IMR-90 (cell line): ENCODE measurements around the gene TAB2. TPM values are rescaled to one million over a fixed set of nuclear protein-coding genes. Genes with fewer than 3 reads are reported as not detected.

ENCODE experiments used
- ATAC-seq: fragments of 200-7000 bp; cut with Tn5 transposase; 2 replicates; pipeline ENCODE4 v1.9.1; 2020; ENCODE audit warnings: low read depth, mild to moderate bottlenecking, moderate library complexity
- BruUV-seq: library from RNA; stranded (reverse); fragments of 400-500 nt; replicated peaks from 2 replicates; lab custom pipeline; 2021; lab: Mats Ljungman, UMichigan
- CTCF ChIA-PET: fragments of 300-600 bp; formaldehyde crosslinking; extraction: SDS; loops from one replicate; lab custom pipeline; 2021; ENCODE audit warnings: antibody characterized with exemption; lab: Yijun Ruan, JAX
- POLR2A ChIA-PET: fragments of 300-600 bp; sonication (Branson Sonifier 250); formaldehyde crosslinking; loops from one replicate; lab custom pipeline; 2022; ENCODE audit warnings: antibody characterized with exemption; ENCODE audit not compliant: unreplicated experiment; lab: Charles Lee
- DNase-seq: peaks from one replicate; pipeline ENCODE4 v3.0.0; 2013
- H2AFZ ChIP-seq: replicated peaks from 2 replicates; pipeline ENCODE3; 2013; ENCODE audit warnings: low read length, mild to moderate bottlenecking; ENCODE audit not compliant: poor library complexity
- H2AK5ac ChIP-seq: 2 replicates; pipeline ENCODE4 v1.6.1; 2013; ENCODE audit warnings: low read depth, low read length, inconsistent platforms
- H2AK9ac ChIP-seq: replicated peaks from 2 replicates; pipeline ENCODE3; 2013; ENCODE audit warnings: mild to moderate bottlenecking, low read depth, low read length, moderate library complexity; ENCODE audit not compliant: poor library complexity
- H2BK120ac ChIP-seq: 2 replicates; pipeline ENCODE4 v1.6.1; 2013; ENCODE audit warnings: low read depth, low read length, inconsistent platforms
- H2BK15ac ChIP-seq: 3 replicates; pipeline ENCODE4 v1.6.1; 2013; ENCODE audit warnings: low read depth, low read length, inconsistent platforms
- H2BK20ac ChIP-seq: 2 replicates; pipeline ENCODE4 v1.6.1; 2013; ENCODE audit warnings: low read depth, mild to moderate bottlenecking, inconsistent platforms, low read length, moderate library complexity
- H2BK5ac ChIP-seq: 2 replicates; pipeline ENCODE4 v1.6.1; 2013; ENCODE audit warnings: mild to moderate bottlenecking, low read depth, low read length, inconsistent platforms; ENCODE audit not compliant: poor library complexity, severe bottlenecking
- H3K14ac ChIP-seq: replicated peaks from 2 replicates; pipeline ENCODE4 v1.6.1; 2013; ENCODE audit warnings: low read depth, low read length, inconsistent platforms
- H3K18ac ChIP-seq: 2 replicates; pipeline ENCODE4 v1.6.1; 2013; ENCODE audit warnings: low read depth, low read length, control low read depth
- H3K23ac ChIP-seq: 2 replicates; pipeline ENCODE4 v1.6.1; 2013; ENCODE audit warnings: low read depth, low read length, inconsistent platforms
- H3K27ac ChIP-seq: 2 replicates; pipeline ENCODE4 v1.5.1; 2013; ENCODE audit warnings: mild to moderate bottlenecking, control low read depth, low read length; ENCODE audit not compliant: insufficient read depth
- H3K27me3 ChIP-seq: 2 replicates; pipeline ENCODE4 v1.6.1; 2013; ENCODE audit warnings: low read length; ENCODE audit not compliant: control insufficient read depth, insufficient read depth
- H3K36me3 ChIP-seq: 2 replicates; pipeline ENCODE4 v1.6.1; 2013; ENCODE audit warnings: low read length, mixed read lengths; ENCODE audit not compliant: control insufficient read depth, insufficient read depth
- H3K4ac ChIP-seq: 2 replicates; pipeline ENCODE4 v1.6.1; 2013; ENCODE audit warnings: low read depth, low read length, inconsistent platforms
- H3K4me1 ChIP-seq: 2 replicates; pipeline ENCODE4 v1.6.1; 2013; ENCODE audit warnings: low read length, mixed read lengths; ENCODE audit not compliant: control insufficient read depth, insufficient read depth
- H3K4me2 ChIP-seq: 2 replicates; pipeline ENCODE4 v1.6.1; 2013; ENCODE audit warnings: low read depth, mild to moderate bottlenecking, control low read depth, low read length, moderate library complexity
- H3K4me3 ChIP-seq: 2 replicates; pipeline ENCODE4 v1.5.1; 2013; ENCODE audit warnings: low read depth, mild to moderate bottlenecking, control low read depth, low read length, moderate library complexity; ENCODE audit not compliant: insufficient read depth
- H3K56ac ChIP-seq: 2 replicates; pipeline ENCODE4 v1.6.1; 2013; ENCODE audit warnings: low read length, inconsistent platforms; ENCODE audit not compliant: insufficient read depth; ENCODE audit errors: extremely low read depth
- H3K79me1 ChIP-seq, 2 experiments: 2 replicates each; pipeline ENCODE4 v1.6.1; 2013; ENCODE audit warnings: low read length in 2 of 2, inconsistent platforms in 1 of 2, low read depth in 1 of 2
- H3K9ac ChIP-seq: 2 replicates; pipeline ENCODE4 v1.6.1; 2013; ENCODE audit warnings: low read depth, low read length, control low read depth
- H3K9me1 ChIP-seq: 2 replicates; pipeline ENCODE4 v1.6.1; 2013; ENCODE audit warnings: low read length, inconsistent platforms; ENCODE audit not compliant: insufficient read depth
- H3K9me3 ChIP-seq: 2 replicates; pipeline ENCODE4 v1.6.1; 2013; ENCODE audit warnings: low read length; ENCODE audit not compliant: control insufficient read depth, insufficient read depth
- H4K20me1 ChIP-seq: 2 replicates; pipeline ENCODE4 v1.6.1; 2013; ENCODE audit warnings: low read length, inconsistent platforms; ENCODE audit not compliant: insufficient read depth
- H4K5ac ChIP-seq: 2 replicates; pipeline ENCODE4 v1.6.1; 2013; ENCODE audit warnings: mild to moderate bottlenecking, low read depth, low read length, control low read depth
- H4K8ac ChIP-seq, 2 experiments: 2 replicates each; pipeline ENCODE4 v1.6.1; 2013; ENCODE audit warnings: low read depth in 2 of 2, low read length in 2 of 2, control low read depth in 1 of 2, inconsistent platforms in 1 of 2
- H4K91ac ChIP-seq: 2 replicates; pipeline ENCODE4 v1.6.1; 2013; ENCODE audit warnings: low read depth, low read length, inconsistent platforms; ENCODE audit not compliant: insufficient read depth
- BHLHE40 ChIP-seq: fragments of 150-350 bp; IDR thresholded peaks from 2 replicates; pipeline ENCODE4 v1.6.1; 2016; ENCODE audit warnings: mild to moderate bottlenecking, low read depth, low read length
- CEBPB ChIP-seq: IDR thresholded peaks from 2 replicates; pipeline ENCODE4 v1.6.1; 2012; ENCODE audit warnings: low read depth, low read length, improper control_type of control experiment
- CHD1 ChIP-seq: IDR thresholded peaks from 2 replicates; pipeline ENCODE4 v1.6.1; 2012; ENCODE audit warnings: low read depth, low read length, improper control_type of control experiment
- CTCF ChIP-seq: conservative IDR thresholded peaks from 2 replicates; pipeline ENCODE4 v1.5.1; 2012; ENCODE audit warnings: mild to moderate bottlenecking, low read depth, low read length, improper control_type of control experiment
- ELK1 ChIP-seq: fragments of 150-350 bp; IDR thresholded peaks from 2 replicates; pipeline ENCODE4 v1.6.1; 2016; ENCODE audit warnings: low read depth, mild to moderate bottlenecking, low read length, moderate library complexity, borderline replicate concordance
- FOS ChIP-seq: fragments of 150-350 bp; IDR thresholded peaks from 2 replicates; pipeline ENCODE4 v1.6.1; 2016; ENCODE audit warnings: low read depth, low read length
- MAFK ChIP-seq: IDR thresholded peaks from 2 replicates; pipeline ENCODE4 v1.6.1; 2012; ENCODE audit warnings: low read depth, low read length, improper control_type of control experiment
- MAZ ChIP-seq: IDR thresholded peaks from 2 replicates; pipeline ENCODE4 v1.6.1; 2012; ENCODE audit warnings: low read depth, mild to moderate bottlenecking, low read length, improper control_type of control experiment, moderate library complexity, borderline replicate concordance
- NFE2L2 ChIP-seq: fragments of 150-350 bp; IDR thresholded peaks from 2 replicates; pipeline ENCODE4 v1.6.1; 2016; ENCODE audit warnings: low read depth, mild to moderate bottlenecking, low read length
- POLR2A ChIP-seq: IDR thresholded peaks from 2 replicates; pipeline ENCODE4 v1.6.1; 2012; ENCODE audit warnings: mild to moderate bottlenecking, low read depth, low read length
- RAD21 ChIP-seq: IDR thresholded peaks from 2 replicates; pipeline ENCODE4 v1.6.1; 2012; ENCODE audit warnings: low read length, improper control_type of control experiment
- RCOR1 ChIP-seq: IDR thresholded peaks from 2 replicates; pipeline ENCODE4 v1.6.1; 2012; ENCODE audit warnings: mild to moderate bottlenecking, low read length, improper control_type of control experiment; ENCODE audit not compliant: insufficient replicate concordance
- RFX5 ChIP-seq: IDR thresholded peaks from 2 replicates; pipeline ENCODE4 v1.8.0; 2012; ENCODE audit warnings: low read depth, mild to moderate bottlenecking, low read length, moderate library complexity
- SMC3 ChIP-seq: fragments of 150-350 bp; IDR thresholded peaks from 2 replicates; pipeline ENCODE4 v1.6.1; 2016; ENCODE audit warnings: low read depth, mild to moderate bottlenecking, antibody characterized with exemption, low read length, moderate library complexity
- USF2 ChIP-seq: fragments of 150-350 bp; IDR thresholded peaks from 2 replicates; pipeline ENCODE4 v1.6.1; 2017; ENCODE audit warnings: mild to moderate bottlenecking, antibody characterized with exemption, low read length, low read depth
- WGBS, 2 experiments: methylation state at CpG; one replicate each; pipeline versions ENCODE4 v1.1.5 to v1.1.7; 2013; ENCODE audit warnings: missing lambda C conversion rate in 2 of 2; ENCODE audit not compliant: insufficient read length in 1 of 2; ENCODE audit errors: extremely low coverage in 2 of 2; 5-methylcytosine and 5-hydroxymethylcytosine counted together
- dilution Hi-C: fragments of 300-500 bp; cut with HindIII; formaldehyde crosslinking; loops from one replicate; pipeline ENCODE4 v1.14.3; 2018; ENCODE audit warnings: low sequenced_read_pairs; ENCODE audit not compliant: unreplicated experiment
- in situ Hi-C: fragments of 300-500 bp; cut with MboI; formaldehyde crosslinking; loops from 3 replicates; pipeline ENCODE4 v1.14.3; 2019; ENCODE audit warnings: low sequenced_read_pairs, inconsistent platforms, mixed read lengths
- intact Hi-C: fragments of 100-400 bp; cut with micrococcal nuclease; formaldehyde crosslinking; loops from 2 replicates; pipeline ENCODE4 v1.10.0; 2022
- polyA plus RNA-seq, 3 experiments: library from polyadenylated mRNA; depleted of rRNA; stranded (reverse); fragments of >200 nt; gene quantifications; 2 replicates each; pipeline ENCODE4 v1.2.3, GENCODE V29; 2012; ENCODE audit warnings: low replicate concordance in 1 of 3
- total RNA-seq: library from RNA; depleted of rRNA; stranded (reverse); fragments of >200 nt; gene quantifications from 2 replicates; pipeline ENCODE4 v1.2.3, GENCODE V29; 2012

Gene TAB2
- total and polyA plus RNA-seq, 2 of the 4 experiments (the other 2 are of a cell fraction), result 20.8 to 25.3 TPM

GRCh38 chr6:149330133-149330532 is 12.6 kb downstream of the TAB2 start:
- Histone ChIP-seq H3K27me3 (no peaks in the 10 kb centered on the region), H3K9me1 (peaks cover 12% of the 10 kb centered on the region; the same call in 1 of the 2 replicates), H4K91ac (no peak overlapping the region), H3K9ac (no peak overlapping the region), H3K4me3 (no peak overlapping the region), H3K9me3 (no peaks in the 10 kb centered on the region), H2BK20ac (no peak overlapping the region), H2AK5ac (no peak overlapping the region), H2AK9ac (no peak overlapping the region), H3K23ac (no peak overlapping the region), H3K79me1 (peaks cover 7 to 60% of the 10 kb centered on the region in 2 experiments), H2BK5ac (no peak overlapping the region), H4K20me1 (peaks cover 81% of the 10 kb centered on the region), H3K4ac (no peak overlapping the region), H2BK120ac (no peak overlapping the region), H3K18ac (no peak overlapping the region), H3K36me3 (no peaks in the 10 kb centered on the region), H2BK15ac (no peak overlapping the region), H3K27ac (no peak overlapping the region), H4K5ac (no peak overlapping the region), H2AFZ (no peak overlapping the region), H3K4me1 (peaks cover 11% of the 10 kb centered on the region), H3K14ac (no peak overlapping the region), H4K8ac (no peak overlapping the region), H3K4me2 (no peak overlapping the region), H3K56ac (no peak overlapping the region)
- intact Hi-C loops, result no loop called here
- DNase-seq (no peak), ATAC-seq (no peak)
- TF ChIP-seq POLR2A (no peak), BHLHE40 (no peak), NFE2L2 (no peak), ELK1 (no peak), MAFK (no peak), SMC3 (no peak), CEBPB (no peak), RAD21 (no peak), CHD1 (no peak), RFX5 (no peak), MAZ (no peak), FOS (no peak), CTCF (no peak), USF2 (no peak), RCOR1 (no peak)
- BruUV-seq, result no TSS peak
- ChIA-PET CTCF (no interaction called here), POLR2A (interaction anchor here (0.6 kb wide), 1 partner anchor 249 kb away, joined by 3 read pairs; no protein-coding TSS in a partner anchor)
- in situ Hi-C loops, result no loop called here
- no CpG with 5 or more reads among the region's 2 CpGs for WGBS, 2 experiments
- dilution Hi-C loops, result no loop called here
